NCI-H2227 (cell line): Measurements from ENCODE around the gene MRPL12.
"Not testable (repeated sequence)": the region's sequence is repeated elsewhere in the genome, so short reads cannot be mapped to it uniquely, and the experiment has no call there.

Source experiments
- DNase-seq: peaks from one replicate; lab custom pipeline; 2025; ENCODE audit not compliant: unreplicated experiment; lab: John Stamatoyannopoulos, UW

The MRPL12 gene

DNA sequence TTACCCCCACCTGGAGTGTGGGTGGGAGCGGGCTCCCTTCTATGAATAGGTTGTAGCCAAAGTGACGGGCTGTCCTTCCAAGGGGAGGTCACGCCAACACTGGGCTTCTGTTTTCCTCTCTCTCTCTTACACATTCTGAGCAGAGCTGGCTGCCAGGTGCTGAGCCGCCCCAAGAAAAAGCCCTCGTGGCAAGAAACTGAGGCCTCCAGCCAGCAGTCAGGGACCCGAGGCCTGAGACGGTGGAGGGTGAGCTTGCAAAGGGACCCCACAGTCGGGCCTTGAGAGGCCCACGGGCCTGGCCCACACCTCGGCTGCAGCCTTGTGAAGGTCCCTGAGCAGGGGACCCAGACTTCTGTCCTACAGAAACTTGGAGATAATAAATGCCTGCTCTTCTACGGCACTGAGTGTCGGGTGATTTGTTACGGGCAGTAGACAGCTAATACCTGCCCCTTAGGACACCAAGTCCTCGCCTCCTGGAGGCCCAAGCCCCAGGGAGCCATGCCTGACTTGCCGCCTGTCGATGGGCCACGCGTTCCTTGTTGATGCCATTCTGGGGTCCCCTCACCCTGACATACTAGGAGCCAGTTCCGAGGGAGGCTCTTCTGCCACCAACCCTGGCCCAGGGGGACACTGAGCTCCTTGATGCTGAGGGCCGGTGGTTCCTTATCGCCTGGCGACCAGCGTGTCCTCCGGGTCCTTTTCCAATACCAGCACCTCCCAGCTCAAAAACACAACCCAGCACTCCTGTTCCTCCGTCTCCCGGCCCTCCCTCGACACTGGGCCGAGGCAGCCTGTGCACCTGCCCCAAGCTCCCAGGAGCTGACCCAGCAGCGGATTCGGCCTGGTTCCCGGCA, 35.0 kb downstream of the MRPL12 start:
- no peak for DNase-seq

DNA sequence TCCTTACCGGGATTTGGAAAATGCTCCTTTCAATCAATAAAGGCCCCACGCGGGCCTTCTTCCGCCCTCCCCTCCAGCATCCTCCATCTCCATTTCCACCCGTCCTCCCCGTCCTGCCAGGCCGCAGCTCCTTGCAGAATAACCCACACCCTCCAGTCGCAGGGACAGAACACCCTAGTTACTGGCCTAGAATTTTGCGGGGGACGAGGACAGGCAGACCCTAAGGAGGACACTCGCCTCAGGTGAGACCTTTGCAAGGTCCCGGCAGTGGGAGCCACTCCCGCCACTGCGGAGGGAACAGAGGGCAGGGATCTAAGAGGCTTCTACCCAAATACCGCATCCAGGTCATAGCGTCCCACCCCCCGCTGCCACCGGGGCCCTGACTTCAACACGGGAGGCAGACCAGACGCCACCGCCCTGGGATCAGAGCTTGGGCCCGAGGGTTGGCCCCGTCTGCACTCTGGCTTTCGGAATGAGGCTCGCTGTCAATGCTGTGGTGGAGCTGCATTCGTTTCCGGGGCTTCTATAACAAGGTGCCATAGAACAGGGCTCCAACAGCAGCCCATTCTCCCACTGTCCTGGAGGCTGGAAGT, 35.7 kb downstream of the MRPL12 start:
- no peak for DNase-seq

GRCh38 chr17:81739593-81739992, 36.4 kb downstream of the MRPL12 start:
- not testable (repeated sequence) for DNase-seq

DNA sequence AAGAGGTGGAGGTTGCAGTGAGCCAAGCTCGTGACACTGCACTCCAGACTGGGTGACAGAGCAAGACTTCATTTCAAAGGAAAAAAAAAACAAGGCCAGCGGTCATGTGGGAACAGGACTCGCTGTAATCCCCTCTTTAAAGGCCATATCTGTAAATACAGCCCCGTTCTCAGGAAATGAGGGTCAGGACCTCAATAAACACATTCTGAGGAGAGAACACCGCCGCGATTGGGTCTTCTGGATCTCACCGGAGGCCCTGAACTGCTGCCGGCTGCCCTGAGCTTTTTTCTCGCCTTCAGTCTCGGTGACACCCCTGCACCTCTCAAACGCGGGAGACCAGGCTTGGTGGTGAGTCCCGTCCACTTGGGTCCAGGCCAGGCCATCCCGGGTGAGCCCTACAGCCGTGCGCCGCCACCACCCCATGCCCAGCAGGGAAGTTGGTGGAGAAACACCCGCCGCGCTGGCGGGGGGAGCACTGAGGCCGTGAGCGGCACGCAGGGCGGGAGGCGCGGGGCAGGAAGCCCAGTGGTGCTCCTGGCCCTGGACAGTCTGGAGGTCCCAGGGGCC, 37.3 kb downstream of the MRPL12 start:
- DNase-seq, result no peak

GRCh38 chr17:81741049-81741593, 38.0 kb downstream of the MRPL12 start:
- no peak for DNase-seq

- DNase-seq, result no peak
Observed at GRCh38 chr17:81741594-81742452, 38.7 kb downstream of the MRPL12 start.
